GM23338 (cell line): Measurements from ENCODE around the gene SARS1. TPM values are rescaled to one million over a fixed set of nuclear protein-coding genes. Genes with fewer than 3 reads are reported as not detected.

Source experiments
- ATAC-seq: fragments of 200-7000 bp; cut with Tn5 transposase; 3 replicates; pipeline ENCODE4 v1.9.1; 2020
- DNase-seq: peaks from one replicate; pipeline ENCODE4 v3.0.0-alpha.2; 2015; ENCODE audit warnings: low spot score
- H2AFZ ChIP-seq: fragments of 200-600 bp; sonication (generic); 2 replicates; pipeline ENCODE4 v1.8.0; 2016; ENCODE audit warnings: antibody characterized with exemption, mild to moderate bottlenecking, moderate library complexity
- H3F3A ChIP-seq: fragments of 200-600 bp; sonication (generic); replicated peaks from 2 replicates; pipeline ENCODE4 v1.8.0; 2017; ENCODE audit warnings: antibody characterized with exemption, mixed run types, low read depth
- H3K27ac ChIP-seq: fragments of 200-600 bp; sonication (generic); 2 replicates; pipeline ENCODE4 v1.6.1; 2016; ENCODE audit warnings: low read depth
- H3K27me3 ChIP-seq: fragments of 200-600 bp; sonication (generic); 2 replicates; pipeline ENCODE4 v1.8.0; 2016; ENCODE audit warnings: mild to moderate bottlenecking, mixed run types, moderate library complexity; ENCODE audit not compliant: insufficient read depth
- H3K36me3 ChIP-seq: fragments of 200-600 bp; sonication (generic); 2 replicates; pipeline ENCODE4 v1.8.0; 2016; ENCODE audit warnings: mild to moderate bottlenecking; ENCODE audit not compliant: insufficient read depth
- H3K4me1 ChIP-seq: fragments of 200-600 bp; sonication (generic); 2 replicates; pipeline ENCODE4 v1.8.0; 2016; ENCODE audit warnings: mild to moderate bottlenecking, moderate library complexity; ENCODE audit not compliant: insufficient read depth
- H3K4me2 ChIP-seq: fragments of 200-600 bp; sonication (generic); 2 replicates; pipeline ENCODE4 v1.7.1; 2017; ENCODE audit warnings: mixed run types
- H3K4me3 ChIP-seq: fragments of 200-600 bp; sonication (generic); 2 replicates; pipeline ENCODE4 v1.6.1; 2016; ENCODE audit warnings: mixed run types
- H3K79me2 ChIP-seq: fragments of 200-600 bp; sonication (generic); replicated peaks from 2 replicates; pipeline ENCODE4 v1.8.0; 2017; ENCODE audit warnings: mild to moderate bottlenecking; ENCODE audit not compliant: insufficient read depth
- H3K9me2 ChIP-seq: fragments of 200-600 bp; sonication (generic); 2 replicates; pipeline ENCODE4 v1.8.0; 2017; ENCODE audit not compliant: insufficient read depth
- H4K20me1 ChIP-seq: fragments of 200-600 bp; sonication (generic); replicated peaks from 2 replicates; pipeline ENCODE4 v1.8.0; 2017; ENCODE audit warnings: mild to moderate bottlenecking; ENCODE audit not compliant: insufficient read depth
- H3K27ac Mint-ChIP-seq: 2 replicates; pipeline ENCODE4 v1.8.0; 2020; ENCODE audit warnings: inconsistent platforms, mild to moderate bottlenecking, moderate library complexity, mixed read lengths
- H3K27me3 Mint-ChIP-seq: 3 replicates; pipeline ENCODE4 v1.8.0; 2022; ENCODE audit warnings: low read depth, mild to moderate bottlenecking, moderate library complexity, mixed read lengths, inconsistent platforms; ENCODE audit not compliant: insufficient read depth, poor library complexity
- H3K36me3 Mint-ChIP-seq: 3 replicates; pipeline ENCODE4 v1.8.0; 2021; ENCODE audit warnings: low read depth, mild to moderate bottlenecking, inconsistent platforms, moderate library complexity, mixed read lengths
- H3K4me1 Mint-ChIP-seq: 3 replicates; pipeline ENCODE4 v1.8.0; 2020; ENCODE audit warnings: mild to moderate bottlenecking, inconsistent platforms, mixed read lengths
- H3K4me3 Mint-ChIP-seq: 3 replicates; pipeline ENCODE4 v1.8.0; 2021; ENCODE audit warnings: moderate library complexity, mild to moderate bottlenecking, inconsistent platforms, mixed read lengths
- H3K9me3 Mint-ChIP-seq: 3 replicates; pipeline ENCODE4 v1.8.0; 2020; ENCODE audit warnings: moderate library complexity, mild to moderate bottlenecking, inconsistent platforms, mixed read lengths
- CREB1 ChIP-seq: fragments of 250-450 bp; sonication (Bioruptor Pico); IDR thresholded peaks from 2 replicates; pipeline ENCODE4 v1.5.0; 2020; ENCODE audit warnings: low read depth, mild to moderate bottlenecking, moderate library complexity
- CTCF ChIP-seq, 2 experiments: fragments of 200-600 bp in 1 of 2; sonication (generic) in 1 of 2; conservative IDR thresholded peaks; 2 replicates each; pipeline versions ENCODE4 v1.5.1 to v1.6.1; 2016 to 2017; ENCODE audit warnings: antibody characterized with exemption in 2 of 2, low read depth in 2 of 2, mild to moderate bottlenecking in 2 of 2, moderate library complexity in 1 of 2
- ETS1 ChIP-seq: IDR thresholded peaks from 2 replicates; pipeline ENCODE4 v1.6.1; 2016; ENCODE audit warnings: antibody characterized with exemption
- EZH2 ChIP-seq: fragments of 200-600 bp; sonication (generic); IDR thresholded peaks from one replicate; pipeline ENCODE4 v1.8.0; 2017; ENCODE audit warnings: antibody characterized with exemption, mild to moderate bottlenecking, low read depth; ENCODE audit not compliant: unreplicated experiment
- EZH2phosphoT487 ChIP-seq: fragments of 200-600 bp; sonication (generic); IDR thresholded peaks from one replicate; pipeline ENCODE4 v1.8.1; 2018; ENCODE audit warnings: antibody characterized with exemption; ENCODE audit not compliant: unreplicated experiment
- JUNB ChIP-seq: IDR thresholded peaks from one replicate; pipeline ENCODE4 v1.6.1; 2016; ENCODE audit warnings: antibody characterized with exemption; ENCODE audit not compliant: unreplicated experiment
- NANOG ChIP-seq: IDR thresholded peaks from 2 replicates; pipeline ENCODE4 v1.6.1; 2016; ENCODE audit warnings: antibody characterized with exemption, borderline replicate concordance
- POLR2AphosphoS5 ChIP-seq: IDR thresholded peaks from 2 replicates; pipeline ENCODE4 v1.6.1; 2016; ENCODE audit warnings: antibody characterized with exemption, low read depth
- REST ChIP-seq: IDR thresholded peaks from one replicate; pipeline ENCODE4 v1.6.1; 2018; ENCODE audit warnings: antibody characterized with exemption; ENCODE audit not compliant: unreplicated experiment
- STAT1 ChIP-seq: IDR thresholded peaks from one replicate; pipeline ENCODE4 v1.6.1; 2016; ENCODE audit warnings: antibody characterized with exemption; ENCODE audit not compliant: unreplicated experiment
- ZNF114 ChIP-seq: fragments of 250-450 bp; sonication (Bioruptor Pico); IDR thresholded peaks from 2 replicates; pipeline ENCODE4 v1.5.0; 2020; ENCODE audit warnings: mild to moderate bottlenecking, moderate library complexity
- ZNF331 ChIP-seq: fragments of 250-450 bp; sonication (Bioruptor Pico); IDR thresholded peaks from 2 replicates; pipeline ENCODE4 v1.5.0; 2020; ENCODE audit warnings: low read depth, mild to moderate bottlenecking, moderate library complexity
- ZNF462 ChIP-seq: fragments of 250-450 bp; sonication (Bioruptor Pico); IDR thresholded peaks from 2 replicates; pipeline ENCODE4 v1.5.0; 2020; ENCODE audit warnings: mild to moderate bottlenecking, moderate library complexity
- polyA plus RNA-seq: library from polyadenylated mRNA; unstranded; fragments of >200 nt; fragmentation: Nextera tagmentation; extraction: Ambion mirVana; gene quantifications from 2 replicates; pipeline ENCODE4 v1.2.1, GENCODE V29; 2016
- total RNA-seq: library from RNA; depleted of rRNA; stranded (reverse); fragments of >200 nt; shearing (Covaris generic); gene quantifications from 2 replicates; pipeline ENCODE4 v1.2.3, GENCODE V29; 2014

SARS1 gene
- total and polyA plus RNA-seq, 2 experiments from 2014 or later: 141 to 166 TPM

GRCh38 chr1:109264379-109264755 lies 50.6 kb downstream of the SARS1 start:
- Histone ChIP-seq H2AFZ (no peak overlapping the region), H3K9me2 (no peaks in the 10 kb centered on the region), H3K27me3 (no peaks in the 10 kb centered on the region), H3K36me3 (no peaks in the 10 kb centered on the region; the same call in 1 of the 2 replicates), H3F3A (0 out of 2 replicates have a peak, but pooled peaks cover 5% of the 10 kb centered on the region), H3K79me2 (no peaks in the 10 kb centered on the region), H3K4me1 (no peaks in the 10 kb centered on the region; the same call in 1 of the 2 replicates), H4K20me1 (no peaks in the 10 kb centered on the region), H3K4me3 (no peak overlapping the region), H3K4me2 (no peak overlapping the region), H3K27ac (no peak overlapping the region)
- Mint-ChIP-seq H3K27me3 (peaks cover 10% of the 10 kb centered on the region), H3K36me3 (peaks cover 6% of the 10 kb centered on the region; the same call in 2 of the 3 replicates), H3K4me3 (no peak overlapping the region), H3K4me1 (peaks cover 16% of the 10 kb centered on the region), H3K9me3 (no peaks in the 10 kb centered on the region; the same call in 1 of the 3 replicates), H3K27ac (no peak overlapping the region)
- DNase-seq: no peak
- ATAC-seq: no peak
- TF ChIP-seq CTCF (conservative IDR thresholded peaks at IDR 0.05; ENCODE audit: low read depth in 2 of 2) (no peak), CREB1 (CRISPR knock-in tag) (no peak), EZH2 (no peak), ZNF331 (CRISPR knock-in tag) (no peak), ETS1 (no peak), POLR2AphosphoS5 (no peak), EZH2phosphoT487 (no peak), NANOG (no peak), STAT1 (no peak), JUNB (no peak), ZNF462 (no peak), ZNF114 (CRISPR knock-in tag) (no peak), REST (no peak)
